Karpas-422 (cell line): ENCODE measurements around the gene GRK3. TPM values are rescaled to one million over a fixed set of nuclear protein-coding genes. Genes with fewer than 3 reads are reported as not detected.
A peak's percentile ranks its signal among the peaks of the same experiment; 100 is the strongest.
"Not testable (repeated sequence)": the region's sequence is repeated elsewhere in the genome, so short reads cannot be mapped to it uniquely, and the experiment has no call there.

Source experiments
- DNase-seq: peaks from one replicate; pipeline ENCODE4 v3.0.0-alpha.2; 2015
- H2AFZ ChIP-seq: fragments of 200-600 bp; sonication (generic); 2 replicates; pipeline ENCODE4 v1.6.1; 2014; ENCODE audit warnings: antibody characterized with exemption, low read length, mixed read lengths
- H3K27ac ChIP-seq: fragments of 200-600 bp; sonication (generic); 2 replicates; pipeline ENCODE4 v1.5.1; 2014; ENCODE audit warnings: mild to moderate bottlenecking, low read length, moderate library complexity
- H3K27me3 ChIP-seq: fragments of 200-600 bp; sonication (generic); 2 replicates; pipeline ENCODE4 v1.6.1; 2014; ENCODE audit warnings: low read length, mixed read lengths
- H3K36me3 ChIP-seq: fragments of 200-600 bp; sonication (generic); 2 replicates; pipeline ENCODE4 v1.6.1; 2014; ENCODE audit warnings: low read length, mixed read lengths; ENCODE audit not compliant: insufficient read depth
- H3K4me1 ChIP-seq: fragments of 200-600 bp; sonication (generic); 2 replicates; pipeline ENCODE4 v1.6.1; 2014; ENCODE audit warnings: mild to moderate bottlenecking, low read length, mixed read lengths
- H3K4me2 ChIP-seq: fragments of 200-600 bp; sonication (generic); 2 replicates; pipeline ENCODE4 v1.6.1; 2014; ENCODE audit warnings: low read length, low read depth, mild to moderate bottlenecking; ENCODE audit not compliant: poor library complexity, severe bottlenecking
- H3K4me3 ChIP-seq: fragments of 200-600 bp; sonication (generic); 2 replicates; pipeline ENCODE4 v1.5.1; 2014; ENCODE audit warnings: mild to moderate bottlenecking, antibody characterized with exemption, low read length, mixed read lengths
- H3K79me2 ChIP-seq: fragments of 200-600 bp; sonication (generic); 2 replicates; pipeline ENCODE4 v1.6.1; 2014; ENCODE audit warnings: mild to moderate bottlenecking, low read length, mixed read lengths
- H3K9ac ChIP-seq: fragments of 200-600 bp; sonication (generic); 2 replicates; pipeline ENCODE4 v1.6.0; 2014; ENCODE audit warnings: low read length
- H3K9me2 ChIP-seq: fragments of 200-600 bp; sonication (generic), shearing (Covaris generic); replicated peaks from 2 replicates; pipeline ENCODE4 v1.6.0; 2014; ENCODE audit warnings: mild to moderate bottlenecking, low read length, moderate library complexity; ENCODE audit not compliant: insufficient read depth
- H3K9me3 ChIP-seq: fragments of 300-700, 200-600 bp; sonication (generic); 2 replicates; pipeline ENCODE4 v1.6.1; 2014; ENCODE audit warnings: low read length, mixed read lengths
- H4K20me1 ChIP-seq: fragments of 200-600 bp; sonication (generic); 2 replicates; pipeline ENCODE4 v1.6.1; 2014; ENCODE audit warnings: mild to moderate bottlenecking, antibody characterized with exemption, low read length, low read depth; ENCODE audit not compliant: insufficient read depth
- total RNA-seq: library from RNA; depleted of rRNA; stranded (reverse); fragments of >200 nt; shearing (Covaris generic); gene quantifications from 2 replicates; pipeline ENCODE4 v1.2.3, GENCODE V29; 2014; ENCODE audit warnings: low replicate concordance

The GRK3 gene
- total RNA-seq, 1 experiment from 2014 or later: 2.0 TPM

- Histone ChIP-seq H3K4me2 (no peak overlapping the region), H3K9me2 (no peaks in the 10 kb centered on the region), H4K20me1 (peaks cover 5% of the 10 kb centered on the region; the same call in 1 of the 2 replicates), H3K4me3 (no peak overlapping the region), H3K79me2 (no peaks in the 10 kb centered on the region), H3K4me1 (no peaks in the 10 kb centered on the region), H3K27ac (no peak overlapping the region), H3K9ac (no peak overlapping the region), H3K27me3 (no peaks in the 10 kb centered on the region), H3K9me3 (no peaks in the 10 kb centered on the region), H3K36me3 (no peaks in the 10 kb centered on the region), H2AFZ (no peak overlapping the region)
- no peak for DNase-seq
Measured at GRCh38 chr22:25554689-25555088, 9.8 kb upstream of the GRK3 start.

- Histone ChIP-seq H3K27ac (no peak overlapping the region), H3K4me1 (no peaks in the 10 kb centered on the region), H3K9me2 (no peaks in the 10 kb centered on the region), H3K79me2 (no peaks in the 10 kb centered on the region), H4K20me1 (peaks cover 5% of the 10 kb centered on the region; the same call in 1 of the 2 replicates), H3K36me3 (no peaks in the 10 kb centered on the region), H3K4me3 (no peak overlapping the region), H3K27me3 (no peaks in the 10 kb centered on the region), H3K9me3 (no peaks in the 10 kb centered on the region), H2AFZ (no peak overlapping the region), H3K9ac (no peak overlapping the region), H3K4me2 (no peak overlapping the region)
- DNase-seq: peak; percentile 32
Measured at GRCh38 chr22:25555586-25555985, 8.9 kb upstream of the GRK3 start.

DNA sequence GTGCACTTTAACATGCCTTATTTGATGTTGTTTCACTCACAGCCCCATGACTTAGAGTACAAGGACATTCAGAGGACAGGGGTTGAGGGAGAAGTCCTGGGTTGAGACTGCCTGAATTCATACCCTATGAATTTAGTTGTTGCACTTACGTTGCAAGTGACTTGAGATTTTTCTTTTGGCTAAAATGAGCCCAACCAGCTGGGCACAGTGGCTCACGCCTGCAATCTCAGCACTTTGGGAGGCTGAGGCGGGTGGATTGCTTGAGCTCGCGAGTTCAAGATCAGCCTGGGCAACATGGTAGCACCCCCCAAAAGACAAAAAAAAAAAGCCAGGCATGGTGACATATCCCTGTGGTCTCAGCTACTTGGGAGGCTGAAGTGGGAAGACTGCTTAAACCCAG lies 7.3 kb upstream of the GRK3 start:
- H3K4me1 ChIP-seq: no peaks in the 10 kb centered on the region

GRCh38 chr22:25558341-25558740 lies 6.1 kb upstream of the GRK3 start:
- Histone ChIP-seq H3K27ac (no peak overlapping the region), H3K4me2 (no peak overlapping the region), H3K4me3 (no peak overlapping the region), H3K27me3 (no peaks in the 10 kb centered on the region), H3K9me2 (no peaks in the 10 kb centered on the region), H3K4me1 (no peaks in the 10 kb centered on the region; the same call in 1 of the 2 replicates), H2AFZ (no peak overlapping the region), H3K79me2 (no peaks in the 10 kb centered on the region), H4K20me1 (peaks cover 5% of the 10 kb centered on the region; the same call in 1 of the 2 replicates), H3K36me3 (no peaks in the 10 kb centered on the region), H3K9ac (no peak overlapping the region), H3K9me3 (no peaks in the 10 kb centered on the region)
- no peak for DNase-seq

More for the DNA sequence above, 7.3 kb upstream of the GRK3 start:
- Histone ChIP-seq H3K9me3 (no peaks in the 10 kb centered on the region), H3K27me3 (no peaks in the 10 kb centered on the region), H2AFZ (no peak overlapping the region), H3K27ac (no peak overlapping the region), H3K9me2 (no peaks in the 10 kb centered on the region), H3K4me2 (no peak overlapping the region), H3K9ac (no peak overlapping the region), H3K4me3 (no peak overlapping the region), H3K79me2 (no peaks in the 10 kb centered on the region), H3K36me3 (no peaks in the 10 kb centered on the region), H4K20me1 (peaks cover 5% of the 10 kb centered on the region; the same call in 1 of the 2 replicates)
- no peak for DNase-seq

DNA sequence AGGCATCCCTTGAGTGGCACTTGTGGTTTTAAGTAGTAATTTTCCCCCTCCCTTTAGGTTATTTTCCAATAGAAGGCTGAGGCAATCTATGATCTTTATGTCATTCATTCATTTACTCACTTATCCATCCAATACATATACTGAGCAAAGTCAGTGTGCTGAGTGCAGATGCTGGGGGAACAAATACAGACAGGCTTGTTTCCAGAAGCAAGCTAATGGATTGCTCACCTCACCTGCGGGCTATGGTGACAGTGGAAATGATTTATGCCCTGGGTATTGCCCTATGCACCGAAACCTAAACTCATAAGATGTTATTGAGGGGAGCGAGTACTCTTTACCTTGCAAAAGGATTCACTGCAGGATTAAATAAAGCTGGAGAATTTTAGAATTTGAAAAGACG lies 4.6 kb upstream of the GRK3 start:
- not testable (repeated sequence) for H4K20me1 ChIP-seq, H3K36me3 ChIP-seq, H3K27me3 ChIP-seq, H3K4me3 ChIP-seq, H3K27ac ChIP-seq, H3K9ac ChIP-seq, H2AFZ ChIP-seq, H3K9me2 ChIP-seq, H3K79me2 ChIP-seq, H3K4me2 ChIP-seq, H3K9me3 ChIP-seq
- peaks cover 10% of the 10 kb centered on the region for H3K4me1 ChIP-seq
- peak; percentile 4 for DNase-seq

DNA sequence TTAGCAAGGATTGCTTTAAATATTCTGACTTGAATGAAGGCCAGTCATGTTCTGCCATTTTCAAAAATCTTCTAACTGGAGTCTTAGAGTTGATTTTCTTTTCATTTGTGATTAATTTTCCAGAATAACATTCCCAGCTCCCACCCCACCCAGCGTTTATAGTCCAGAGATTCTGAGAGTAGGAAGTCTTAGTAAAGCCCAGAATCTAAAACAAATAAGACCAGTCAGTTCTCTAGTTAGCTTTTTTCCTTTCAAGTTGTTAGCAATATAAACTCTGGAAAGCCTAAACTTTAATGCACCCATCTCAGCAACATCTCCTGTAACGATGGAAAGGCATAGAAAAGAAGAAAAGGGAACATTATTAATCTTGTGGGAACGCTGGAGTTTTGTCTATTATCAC lies 3.3 kb upstream of the GRK3 start:
- not testable (repeated sequence) for H3K79me2 ChIP-seq, H3K4me3 ChIP-seq, H4K20me1 ChIP-seq, H3K4me2 ChIP-seq, H3K27me3 ChIP-seq, H3K9me2 ChIP-seq, DNase-seq, H2AFZ ChIP-seq, H3K9me3 ChIP-seq, H3K36me3 ChIP-seq, H3K27ac ChIP-seq, H3K9ac ChIP-seq
- peaks cover 18% of the 10 kb centered on the region for H3K4me1 ChIP-seq

DNA sequence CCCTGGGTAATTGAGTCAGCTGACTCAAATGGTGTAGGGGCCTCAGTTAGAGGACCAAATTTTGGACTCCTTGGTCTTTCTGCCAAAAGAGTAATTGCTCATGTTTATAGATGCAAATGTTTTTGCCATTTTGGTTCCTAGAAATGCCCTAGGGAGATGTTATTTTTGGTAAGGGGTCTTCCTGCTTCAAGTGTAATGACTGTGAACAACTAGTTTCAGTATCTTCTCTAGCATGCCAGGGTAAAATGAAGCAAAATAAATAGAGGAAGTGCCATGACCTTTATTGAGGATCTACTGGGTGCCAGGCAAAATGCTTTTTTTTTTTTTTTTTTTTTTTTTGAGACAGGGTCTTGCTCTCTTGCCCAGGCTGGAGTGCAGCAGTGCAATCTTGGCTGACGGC lies 2.5 kb upstream of the GRK3 start:
- H4K20me1 ChIP-seq, H3K4me3 ChIP-seq, H3K36me3 ChIP-seq, H3K79me2 ChIP-seq, H3K27ac ChIP-seq, H3K9me2 ChIP-seq, H3K9ac ChIP-seq, H3K4me2 ChIP-seq, H3K9me3 ChIP-seq, H2AFZ ChIP-seq, H3K27me3 ChIP-seq: not testable (repeated sequence)
- DNase-seq: peak; percentile 44
- H3K4me1 ChIP-seq: peaks cover 25% of the 10 kb centered on the region

DNA sequence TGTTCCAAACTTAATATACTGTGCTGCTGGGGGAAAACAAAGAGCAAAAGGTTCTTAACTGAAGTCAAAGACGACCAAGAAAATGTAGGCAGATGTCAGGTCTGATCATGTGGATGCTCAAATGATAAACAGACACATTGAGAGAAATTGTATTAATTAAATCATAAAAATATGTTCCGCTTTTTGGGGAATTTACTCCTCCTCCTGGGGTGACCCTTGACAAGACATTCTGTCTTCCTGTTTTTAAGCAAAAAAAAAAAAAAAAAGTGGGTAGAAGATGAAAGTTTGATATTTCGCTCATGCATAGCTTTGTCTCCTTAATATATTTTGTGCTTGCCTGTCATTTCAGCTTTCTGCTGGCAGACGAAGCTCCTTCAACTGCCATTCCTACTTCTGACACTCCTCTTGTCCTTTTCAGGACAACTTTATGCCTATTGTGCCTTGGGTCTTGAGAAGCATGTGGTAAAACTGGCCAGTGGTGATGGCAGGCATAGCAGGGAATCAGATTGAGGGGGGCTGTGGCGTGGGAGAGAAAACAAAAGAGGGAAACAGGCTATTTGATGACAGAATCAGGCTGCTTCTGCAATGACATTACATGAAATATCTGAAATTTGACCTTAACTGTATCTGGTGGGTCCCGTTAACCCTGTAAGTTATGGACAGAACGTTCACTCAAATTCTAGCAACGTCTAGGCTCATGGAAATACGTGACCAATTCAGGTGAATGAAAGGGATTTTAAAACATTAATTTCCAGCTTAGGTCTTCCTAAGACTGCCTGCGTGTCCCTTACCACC lies 1.3 kb upstream of the GRK3 start:
- not testable (repeated sequence) for H3K27me3 ChIP-seq, H3K79me2 ChIP-seq, H3K4me3 ChIP-seq, DNase-seq, H3K9ac ChIP-seq, H3K36me3 ChIP-seq, H2AFZ ChIP-seq, H4K20me1 ChIP-seq, H3K9me3 ChIP-seq, H3K27ac ChIP-seq, H3K4me2 ChIP-seq, H3K9me2 ChIP-seq
- H3K4me1 ChIP-seq: peaks cover 31% of the 10 kb centered on the region
